ENCODE data around the gene IMMT. TPM values are rescaled to one million over a fixed set of nuclear protein-coding genes. Genes with fewer than 3 reads are reported as not detected.
A peak's percentile ranks its signal among the peaks of the same experiment; 100 is the strongest.
"Not testable (repeated sequence)": the region's sequence is repeated elsewhere in the genome, so short reads cannot be mapped to it uniquely, and the experiment has no call there.

IMMT gene
- total RNA-seq, 8 experiments from 2014 or later = 55.7 to 137 (median 72.7) TPM

DNA sequence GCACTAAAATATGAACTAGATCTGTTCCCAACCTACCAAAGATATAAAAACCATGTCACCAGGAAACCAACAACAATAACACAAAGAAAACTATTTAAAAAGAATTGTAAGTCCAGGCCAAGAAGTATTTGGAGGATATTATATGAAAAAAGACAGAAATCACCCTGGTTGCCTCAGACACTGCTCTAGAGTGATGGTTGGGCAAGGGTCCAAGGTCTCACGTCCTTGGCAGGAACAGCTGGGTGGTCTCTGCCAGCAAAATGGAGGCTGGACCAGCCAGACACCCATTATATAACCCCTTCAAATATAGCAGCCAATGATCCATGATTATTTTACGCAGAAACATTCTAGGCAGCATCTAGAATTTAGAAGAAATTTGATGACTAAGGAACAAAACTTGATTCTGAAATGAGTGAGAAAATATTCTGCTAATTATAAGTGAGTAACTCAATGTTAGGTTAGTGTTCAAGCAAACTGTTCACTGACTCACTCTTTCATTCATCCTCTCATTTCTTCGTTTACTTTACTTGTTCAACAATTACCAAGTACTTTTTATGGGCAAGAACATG, 39.4 kb upstream of the IMMT start:
- no peak for ATAC-seq (replicated peaks in 6 of 8)

DNA sequence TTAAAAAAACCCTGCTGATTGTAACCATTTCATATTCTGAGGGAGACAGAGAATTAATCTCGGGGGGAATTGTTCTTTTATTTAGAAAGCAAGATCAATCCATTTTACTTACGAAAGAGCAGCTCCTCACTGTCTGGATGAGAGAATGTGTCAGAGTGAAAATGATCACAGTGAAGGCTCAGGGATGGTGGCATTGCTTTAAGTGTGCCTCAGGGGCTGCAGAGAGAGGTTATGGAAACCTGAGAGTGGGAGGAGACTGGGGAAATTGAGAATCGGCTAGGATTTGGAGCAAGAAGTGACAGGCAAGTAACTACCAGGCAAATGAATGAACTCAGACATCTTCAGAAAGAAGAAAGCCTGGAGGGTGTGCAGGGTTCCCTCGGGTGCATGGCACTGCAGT, 38.2 kb upstream of the IMMT start:
- Histone ChIP-seq H3K4me3 (no peak overlapping the region), H3K4me1 (replicated peaks in 1 of 2) (peaks cover 4% of the 10 kb centered on the region in 2 donors), H3K27ac (no peak overlapping the region)
- 0 to 70% (median 43%) methylated on average over 1 to 4 of the region's 4 CpGs for WGBS, 10 experiments
- ATAC-seq (replicated peaks in 6 of 8) = no peak
- in situ Hi-C loops (cut with MboI; ENCODE audit: low pct_unique_long_range_greater_than_20kb in 2 of 9, low sequenced_read_pairs in 9 of 9, unreplicated experiment in 9 of 9) = loop anchor here in 2 of 9 experiments (25.0 kb wide), 1 partner anchor 129 kb away; no protein-coding TSS in a partner anchor

More for the DNA sequence above, 39.4 kb upstream of the IMMT start:
- in situ Hi-C loops (cut with MboI; ENCODE audit: low pct_unique_long_range_greater_than_20kb in 2 of 9, low sequenced_read_pairs in 9 of 9, unreplicated experiment in 9 of 9) = loop anchor here in 2 of 9 experiments (25.0 kb wide), 1 partner anchor 128 kb away; no protein-coding TSS in a partner anchor
- Histone ChIP-seq H3K27ac (no peak overlapping the region), H3K4me3 (no peak overlapping the region), H3K4me1 (replicated peaks in 1 of 2) (peaks cover 4% of the 10 kb centered on the region in 2 donors)
- WGBS, 10 experiments = 0 to 100% (median 57%) methylated on average over 1 to 3 of the region's 3 CpGs; no CpG with 5 or more reads in 1 of the 10 experiments

DNA sequence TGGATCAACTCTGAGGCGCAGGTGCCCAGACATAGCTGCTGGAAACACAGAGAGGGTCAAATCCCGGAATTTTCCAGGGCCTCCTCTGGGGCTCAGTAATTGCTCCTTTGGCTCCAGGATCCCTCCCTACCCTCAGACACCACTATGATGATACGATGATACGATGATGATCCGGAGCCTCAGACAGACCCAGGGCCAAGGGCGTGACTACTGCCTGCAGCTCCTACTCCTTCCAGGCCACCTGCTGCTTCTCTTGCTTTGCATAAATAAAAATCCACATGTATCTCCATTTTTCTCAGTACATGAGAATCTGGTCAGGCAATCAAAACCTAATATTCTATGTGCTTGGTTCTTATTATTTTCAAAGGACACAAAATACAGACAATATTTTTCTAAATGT, 37.6 kb upstream of the IMMT start:
- WGBS, 10 experiments = 32 to 97% (median 80%) methylated on average over 1 to 6 of the region's 6 CpGs; no CpG with 5 or more reads in 5 of the 10 experiments
- no peak overlapping the region for H3K4me3 ChIP-seq
- H3K27ac ChIP-seq = no peak overlapping the region
- peaks cover 4% of the 10 kb centered on the region in 2 donors for H3K4me1 ChIP-seq (replicated peaks in 1 of 2)
- peak in 3 of 8 experiments; percentile 42 to 81 (median 73) for ATAC-seq (replicated peaks in 6 of 8)
- in situ Hi-C loops (cut with MboI; ENCODE audit: low pct_unique_long_range_greater_than_20kb in 2 of 9, low sequenced_read_pairs in 9 of 9, unreplicated experiment in 9 of 9) = loop anchor here in 2 of 9 experiments (25.0 kb wide), 1 partner anchor 129 kb away; no protein-coding TSS in a partner anchor

DNA sequence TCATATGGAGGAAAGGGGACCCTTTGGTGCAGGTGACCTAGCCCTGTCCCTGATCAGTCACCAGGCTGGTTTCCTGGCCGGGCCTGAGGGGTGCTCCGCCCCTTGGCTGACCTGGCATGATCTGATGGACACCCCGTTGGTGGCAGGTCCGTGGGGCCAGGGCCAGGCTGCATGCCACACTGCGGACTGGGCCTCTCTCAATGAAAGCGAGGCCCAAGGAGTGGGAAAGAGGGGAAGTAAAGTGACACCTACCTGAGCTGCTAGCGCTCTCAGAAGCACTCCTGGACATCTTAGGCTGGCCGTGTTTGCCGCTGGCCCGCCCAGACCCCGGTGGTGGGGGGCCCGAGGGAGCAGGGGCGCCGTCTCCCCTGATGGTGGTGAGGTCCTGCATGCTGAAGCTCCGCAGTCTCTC, 37.1 kb upstream of the IMMT start:
- no peak for ATAC-seq (replicated peaks in 6 of 8)
- in situ Hi-C loops (cut with MboI; ENCODE audit: low pct_unique_long_range_greater_than_20kb in 2 of 9, low sequenced_read_pairs in 9 of 9, unreplicated experiment in 9 of 9) = loop anchor here in 2 of 9 experiments (25.0 kb wide), 1 partner anchor 130 kb away; no protein-coding TSS in a partner anchor
- no peak overlapping the region for H3K4me3 ChIP-seq
- WGBS, 10 experiments = 83 to 90% methylated on average over 2 to 6 of the region's 15 CpGs; no CpG with 5 or more reads in 8 of the 10 experiments
- H3K4me1 ChIP-seq (replicated peaks in 1 of 2) = peaks cover 4% of the 10 kb centered on the region in 2 donors
- H3K27ac ChIP-seq = no peak overlapping the region

DNA sequence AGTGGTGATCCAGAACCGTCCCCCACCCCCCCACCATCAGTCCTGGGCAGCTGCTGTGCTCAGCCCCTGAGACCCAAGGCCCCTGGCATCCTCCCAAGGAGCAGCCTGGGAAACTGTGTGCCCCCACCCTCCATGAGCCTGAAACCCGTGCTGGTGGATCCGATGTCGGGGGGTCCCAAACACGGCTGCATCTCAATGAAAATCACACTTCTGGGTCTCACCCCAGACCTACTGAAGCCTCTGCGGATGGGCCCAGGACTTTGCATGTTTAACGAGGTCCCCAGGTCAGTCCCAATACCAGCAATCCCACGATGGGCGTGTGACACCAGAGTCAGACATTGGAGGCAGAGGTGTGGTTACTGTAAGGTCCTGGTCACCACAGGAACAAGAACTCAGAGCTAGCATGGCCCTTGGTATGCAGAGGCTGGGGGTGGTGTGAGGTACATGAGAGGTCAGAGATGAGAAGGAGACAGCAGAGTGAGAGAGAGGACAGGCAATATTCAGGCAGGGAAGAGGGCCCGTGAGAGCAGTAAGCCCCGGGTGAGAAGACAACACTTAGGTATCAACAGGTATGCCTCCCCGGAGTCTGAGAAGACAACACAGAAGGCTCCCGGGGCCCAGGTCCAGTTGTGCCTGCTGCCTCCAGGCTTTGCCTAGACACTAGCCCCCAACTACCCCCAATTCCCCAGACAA, 36.6 kb upstream of the IMMT start:
- in situ Hi-C loops (cut with MboI; ENCODE audit: low pct_unique_long_range_greater_than_20kb in 2 of 9, low sequenced_read_pairs in 9 of 9, unreplicated experiment in 9 of 9) = loop anchor here in 2 of 9 experiments (25.0 kb wide), 1 partner anchor 130 kb away; no protein-coding TSS in a partner anchor
- 83 to 100% (median 86%) methylated on average over 1 to 6 of the region's 13 CpGs; no CpG with 5 or more reads in 5 of the 10 experiments for WGBS, 10 experiments

DNA sequence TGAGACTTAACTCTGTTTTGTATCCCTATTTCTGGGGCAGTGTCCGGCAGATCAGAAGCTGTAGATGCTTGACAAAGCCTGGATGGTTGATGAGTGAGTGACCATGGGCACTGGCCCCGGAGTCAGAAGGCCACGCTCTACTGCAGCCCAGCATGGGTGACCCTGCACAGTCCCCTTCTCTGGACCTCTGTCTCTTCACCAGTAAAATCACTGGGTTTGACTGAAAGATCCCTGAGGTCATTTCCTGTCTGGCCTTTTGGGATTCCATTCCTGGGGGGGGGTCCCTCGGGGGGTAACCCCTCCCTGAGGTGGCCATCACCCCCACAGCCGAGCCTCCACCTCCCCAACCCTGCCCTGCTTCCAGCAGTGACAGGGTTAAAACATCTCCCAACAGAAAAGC, 35.7 kb upstream of the IMMT start:
- no peak for ATAC-seq (replicated peaks in 6 of 8)
- Histone ChIP-seq H3K4me3 (no peak overlapping the region), H3K27ac (no peak overlapping the region), H3K4me1 (replicated peaks in 1 of 2) (peaks cover 4% of the 10 kb centered on the region in 2 donors)
- in situ Hi-C loops (cut with MboI; ENCODE audit: low pct_unique_long_range_greater_than_20kb in 2 of 9, low sequenced_read_pairs in 9 of 9, unreplicated experiment in 9 of 9) = loop anchor here in 2 of 9 experiments (25.0 kb wide), 1 partner anchor 131 kb away; no protein-coding TSS in a partner anchor
- WGBS, 10 experiments = 33 to 100% (median 100%) methylated on average over 1 to 2 of the region's 5 CpGs; no CpG with 5 or more reads in 5 of the 10 experiments

More for the DNA sequence above, 36.6 kb upstream of the IMMT start:
- Histone ChIP-seq H3K4me3 (no peak overlapping the region), H3K4me1 (replicated peaks in 1 of 2) (peaks cover 4% of the 10 kb centered on the region in 2 donors), H3K27ac (no peak overlapping the region)
- no peak for ATAC-seq (replicated peaks in 6 of 8)

DNA sequence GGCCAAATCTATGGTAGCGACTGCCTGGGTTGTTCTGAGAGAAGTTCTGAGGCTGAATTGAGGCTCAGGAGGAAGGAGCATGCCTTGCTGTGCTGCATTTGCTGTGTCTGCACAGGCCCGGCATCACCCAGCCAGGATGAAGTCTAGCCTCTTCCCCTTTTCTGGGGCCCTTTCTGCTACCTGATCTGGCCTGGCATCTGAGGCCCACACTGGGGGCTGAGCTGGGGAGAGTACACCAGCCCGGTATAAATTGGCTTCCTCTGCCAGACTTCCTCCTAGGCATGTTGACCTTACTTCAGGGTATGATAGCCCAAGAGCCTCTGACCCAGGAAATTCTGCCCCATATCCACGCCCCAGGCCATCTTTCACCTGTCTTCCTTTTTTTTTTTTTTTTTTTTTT, 34.0 kb upstream of the IMMT start:
- 53 to 100% (median 73%) methylated on average over 1 to 4 of the region's 4 CpGs; no CpG with 5 or more reads in 4 of the 10 experiments for WGBS, 10 experiments
- Histone ChIP-seq H3K4me3 (no peak overlapping the region), H3K27ac (no peak overlapping the region), H3K4me1 (replicated peaks in 1 of 2) (peaks cover 12 to 13% of the 10 kb centered on the region in 2 donors)
- ATAC-seq (replicated peaks in 6 of 8) = no peak
- in situ Hi-C loops (cut with MboI; ENCODE audit: low pct_unique_long_range_greater_than_20kb in 2 of 9, low sequenced_read_pairs in 9 of 9, unreplicated experiment in 9 of 9) = loop anchor here in 2 of 9 experiments (25.0 kb wide), 1 partner anchor 133 kb away; no protein-coding TSS in a partner anchor

DNA sequence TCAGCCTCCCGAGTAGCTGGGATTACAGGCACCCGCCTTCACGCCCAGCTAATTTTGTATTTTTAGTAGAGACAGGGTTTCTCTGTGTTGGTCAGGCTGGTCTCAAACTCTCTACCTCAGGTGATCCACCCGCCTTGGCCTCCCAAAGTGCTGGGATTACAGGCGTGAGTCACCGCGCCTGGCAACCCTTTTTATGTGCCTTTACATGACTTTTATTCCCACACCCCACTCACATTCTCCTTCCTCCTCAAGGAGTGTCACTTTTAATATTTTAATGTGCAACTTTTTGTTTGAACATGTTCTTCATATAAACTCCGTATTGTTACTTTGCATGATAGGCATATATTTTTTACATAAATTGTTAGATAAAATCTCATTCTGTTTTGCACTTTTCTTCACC, 33.3 kb upstream of the IMMT start:
- not testable (repeated sequence) for H3K4me3 ChIP-seq; H3K27ac ChIP-seq; ATAC-seq (replicated peaks in 6 of 8)
- in situ Hi-C loops (cut with MboI; ENCODE audit: low pct_unique_long_range_greater_than_20kb in 2 of 9, low sequenced_read_pairs in 9 of 9, unreplicated experiment in 9 of 9) = loop anchor here in 2 of 9 experiments (25.0 kb wide), 1 partner anchor 134 kb away; no protein-coding TSS in a partner anchor
- 57 to 100% (median 93%) methylated on average over 1 to 7 of the region's 8 CpGs; no CpG with 5 or more reads in 1 of the 10 experiments for WGBS, 10 experiments
- peaks cover 16 to 20% of the 10 kb centered on the region in 2 donors for H3K4me1 ChIP-seq (replicated peaks in 1 of 2)

DNA sequence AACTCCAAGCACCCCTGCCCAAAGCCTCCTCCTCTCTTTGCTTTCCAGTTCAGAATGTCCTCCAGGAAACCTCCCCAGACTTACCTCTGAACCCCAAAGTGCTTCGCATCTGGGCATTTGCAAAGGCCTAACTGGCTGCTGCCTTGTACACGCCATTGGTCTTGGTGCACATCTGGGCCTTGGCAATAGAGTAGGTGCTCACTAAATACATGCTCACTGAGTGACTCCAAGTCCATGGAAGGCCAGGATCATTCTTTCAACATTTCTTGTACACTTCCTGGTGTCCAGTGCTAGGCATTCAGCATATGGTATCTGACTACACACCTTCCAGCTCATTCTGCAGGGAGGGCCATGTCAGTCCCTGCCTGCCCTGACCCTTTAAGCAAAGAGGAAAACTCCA, 32.4 kb upstream of the IMMT start:
- Histone ChIP-seq H3K4me3 (no peak overlapping the region), H3K4me1 (replicated peaks in 1 of 2) (peaks cover 23 to 24% of the 10 kb centered on the region in 2 donors), H3K27ac (no peak overlapping the region)
- ATAC-seq (replicated peaks in 6 of 8) = no peak
- in situ Hi-C loops (cut with MboI; ENCODE audit: low pct_unique_long_range_greater_than_20kb in 2 of 9, low sequenced_read_pairs in 9 of 9, unreplicated experiment in 9 of 9) = loop anchor here in 2 of 9 experiments (25.0 kb wide), 1 partner anchor 135 kb away; no protein-coding TSS in a partner anchor
- WGBS, 10 experiments = 100% methylated on average over 1 of the region's 2 CpGs; no CpG with 5 or more reads in 8 of the 10 experiments

DNA sequence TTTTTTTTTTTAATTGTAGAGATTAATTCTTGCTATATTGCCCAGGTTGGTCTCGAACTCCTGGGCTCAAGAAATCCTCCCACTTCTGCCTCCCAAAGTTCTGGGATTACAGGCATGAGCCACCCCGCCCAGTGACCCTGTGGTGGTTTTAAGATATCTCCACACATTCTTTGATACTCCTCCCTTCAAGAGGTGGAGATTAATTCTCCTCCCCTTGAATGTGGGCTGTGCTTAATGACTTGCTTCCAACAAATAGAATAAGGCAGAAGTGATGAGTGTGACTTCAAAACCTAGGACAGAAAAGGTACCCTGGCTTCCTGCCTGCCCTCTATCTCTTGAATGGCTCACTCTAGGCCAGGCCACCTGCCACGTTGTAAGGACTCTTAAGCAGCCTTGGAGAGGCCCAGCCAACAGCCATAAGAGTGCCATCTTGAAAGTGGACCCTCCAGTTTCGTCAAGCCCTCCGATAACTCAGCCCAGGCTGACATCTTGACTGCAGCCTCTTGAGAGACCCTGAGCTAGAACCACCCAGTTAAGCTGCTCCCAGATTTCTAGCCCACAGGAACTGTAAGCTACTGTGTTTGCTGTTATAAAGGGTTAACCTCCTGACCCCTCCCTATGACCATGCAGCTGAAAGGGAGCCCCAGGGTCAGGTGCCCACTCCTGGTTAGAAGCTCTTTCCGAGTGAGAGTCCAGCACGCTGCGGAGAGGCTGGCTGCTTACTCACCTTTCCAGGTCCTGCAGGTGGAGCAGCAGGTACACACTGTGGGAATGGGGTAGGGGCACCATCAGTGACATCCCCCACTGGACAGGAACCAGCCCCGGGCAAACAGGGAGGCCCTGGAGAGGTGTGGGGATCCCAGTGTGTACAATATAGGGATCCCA, 31.6 kb upstream of the IMMT start:
- Histone ChIP-seq H3K4me1 (replicated peaks in 1 of 2) (peaks cover 29 to 30% of the 10 kb centered on the region in 2 donors), H3K4me3 (no peak overlapping the region), H3K27ac (no peak overlapping the region)
- in situ Hi-C loops (cut with MboI; ENCODE audit: low pct_unique_long_range_greater_than_20kb in 2 of 9, low sequenced_read_pairs in 9 of 9, unreplicated experiment in 9 of 9) = loop anchor here in 2 of 9 experiments (25.0 kb wide), 1 partner anchor 135 kb away; no protein-coding TSS in a partner anchor
- no peak for ATAC-seq (replicated peaks in 6 of 8)
- WGBS, 10 experiments = 46 to 100% (median 100%) methylated on average over 1 to 4 of the region's 9 CpGs; no CpG with 5 or more reads in 5 of the 10 experiments

DNA sequence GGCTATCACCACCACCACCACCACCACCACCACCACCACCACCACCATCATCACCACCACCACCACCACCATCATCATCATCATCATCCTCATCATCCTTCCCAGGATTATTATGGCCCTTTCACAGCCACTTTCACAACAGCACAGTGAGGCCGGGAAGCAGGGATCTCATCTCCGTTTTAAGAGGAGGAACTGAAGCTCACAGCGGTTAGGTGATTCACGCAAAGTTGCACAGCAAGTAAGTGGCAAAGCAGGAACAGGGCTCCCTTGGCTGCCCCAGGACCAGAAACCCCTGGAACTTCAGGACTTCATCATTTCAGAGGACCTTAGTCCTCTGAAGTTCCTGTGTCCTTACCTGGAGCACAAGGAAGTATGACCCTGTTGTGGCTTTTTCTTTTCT, 30.8 kb upstream of the IMMT start:
- Histone ChIP-seq H3K4me3 (no peak overlapping the region), H3K4me1 (replicated peaks in 1 of 2) (peaks cover 29 to 30% of the 10 kb centered on the region in 2 donors), H3K27ac (no peak overlapping the region)
- in situ Hi-C loops (cut with MboI; ENCODE audit: low pct_unique_long_range_greater_than_20kb in 2 of 9, low sequenced_read_pairs in 9 of 9, unreplicated experiment in 9 of 9) = loop anchor here in 2 of 9 experiments (25.0 kb wide), 1 partner anchor 136 kb away; no protein-coding TSS in a partner anchor
- no peak for ATAC-seq (replicated peaks in 6 of 8)
- WGBS, 10 experiments = 100% methylated on average over 2 of the region's 4 CpGs; no CpG with 5 or more reads in 9 of the 10 experiments

DNA sequence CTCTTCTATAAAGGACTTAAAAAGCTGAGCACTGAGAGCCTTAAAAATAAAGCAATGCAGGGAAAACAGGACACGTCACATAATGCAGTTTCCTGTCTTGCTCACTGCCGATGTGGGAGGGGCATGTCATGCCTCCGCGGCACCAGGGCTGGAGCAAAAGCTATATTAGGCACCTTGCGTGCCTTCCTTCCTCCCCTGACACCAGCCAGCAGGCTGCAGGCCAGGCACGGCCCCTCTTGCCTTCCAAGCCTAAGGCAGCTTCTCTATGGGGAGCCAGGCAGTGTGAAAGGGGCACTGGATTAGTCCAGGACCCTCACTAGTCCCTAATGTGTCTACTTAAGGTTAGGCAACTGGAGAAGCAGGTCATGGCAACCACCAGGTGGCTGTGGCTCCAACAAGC, 30.3 kb upstream of the IMMT start:
- in situ Hi-C loops (cut with MboI; ENCODE audit: low pct_unique_long_range_greater_than_20kb in 2 of 9, low sequenced_read_pairs in 9 of 9, unreplicated experiment in 9 of 9) = loop anchor here in 2 of 9 experiments (25.0 kb wide), 1 partner anchor 137 kb away; no protein-coding TSS in a partner anchor
- Histone ChIP-seq H3K4me1 (replicated peaks in 1 of 2) (peaks cover 29 to 30% of the 10 kb centered on the region in 2 donors), H3K27ac (no peak overlapping the region), H3K4me3 (no peak overlapping the region)
- WGBS, 10 experiments = 28 to 100% (median 89%) methylated on average over 2 to 5 of the region's 6 CpGs; no CpG with 5 or more reads in 7 of the 10 experiments
- no peak for ATAC-seq (replicated peaks in 6 of 8)

Data from motor neuron (in vitro differentiated cells).